ENCODE results near the gene GNPTAB. TPM values are rescaled to one million over a fixed set of nuclear protein-coding genes. Genes with fewer than 3 reads are reported as not detected.

Gene GNPTAB
- total and polyA plus RNA-seq, 2 donors (not counting 1 experiment from before 2014, with no cell fraction given): 10.4 to 79.4 TPM

- CTCF ChIA-PET: interaction anchor here (2.0 to 2.2 kb wide), 3 partner anchors 9 to 71 kb away, joined by 6 to 10 read pairs (median 7); no protein-coding TSS in a partner anchor
- Mint-ChIP-seq H3K4me1 (peaks cover 1% of the 10 kb centered on the region), H3K27ac (no peak overlapping the region), H3K27me3 (no peaks in the 10 kb centered on the region), H3K9me3 (ENCODE audit: insufficient read depth) (no peaks in the 10 kb centered on the region), H3K4me3 (no peak overlapping the region)
- H3K27ac ChIP-seq (ENCODE audit: low read length in 2 of 2): no peak overlapping the region
- TF ChIP-seq EZH2 (IDR thresholded peaks at IDR 0.05; ENCODE audit: borderline replicate concordance, insufficient read depth, low read depth, low read length, poor library complexity, severe bottlenecking) (no peak), CTCF (IDR thresholded peaks at IDR 0.05) (no peak)
- no peak for ATAC-seq (ENCODE audit: low read depth)
- H3K4me2 ChIP-seq (replicated peaks; ENCODE audit: low read depth, low read length, poor library complexity, severe bottlenecking): no peak overlapping the region
- H3K36me3 ChIP-seq (replicated peaks in 1 of 2; ENCODE audit: control extremely low read depth in 1 of 2, control insufficient read depth in 1 of 2, extremely low read depth in 1 of 2, insufficient read depth in 2 of 2, low read length in 1 of 2): peaks cover 4 to 21% of the 10 kb centered on the region in 2 experiments
- H4K20me1 ChIP-seq (ENCODE audit: control insufficient read depth, insufficient read depth, low read length, poor library complexity, severe bottlenecking): no peaks in the 10 kb centered on the region
- no peaks in the 10 kb centered on the region for H3K4me1 ChIP-seq (ENCODE audit: control insufficient read depth in 2 of 2, insufficient read depth in 2 of 2, low read length in 2 of 2)
- DNase-seq: no peak
- no peak overlapping the region for H3K4me3 ChIP-seq (ENCODE audit: control extremely low read depth in 1 of 5, extremely low read depth in 1 of 5, insufficient read depth in 1 of 5, low read depth in 2 of 5, low read length in 4 of 5)
- intact Hi-C loops (cut with micrococcal nuclease): no loop called here
- H3K9ac ChIP-seq (ENCODE audit: low read length): no peak overlapping the region
- H2AFZ ChIP-seq (ENCODE audit: insufficient read depth, low read depth, low read length, poor library complexity, severe bottlenecking): no peak overlapping the region
- no peaks in the 10 kb centered on the region for H3K79me2 ChIP-seq (ENCODE audit: control insufficient read depth, insufficient read depth, low read length)
- no CpG with 5 or more reads among the region's 2 CpGs for WGBS (ENCODE audit: insufficient coverage)
- POLR2A ChIA-PET: no interaction called here
- H3K9me3 ChIP-seq (ENCODE audit: control extremely low read depth in 1 of 3, control insufficient read depth in 2 of 3, insufficient read depth in 1 of 3, low read length in 2 of 3): no peaks in the 10 kb centered on the region
- no peaks in the 10 kb centered on the region for H3K27me3 ChIP-seq (replicated peaks in 1 of 4; ENCODE audit: control extremely low read depth in 1 of 4, control insufficient read depth in 3 of 4, insufficient read depth in 4 of 4, low read length in 3 of 4)
These were observed 62.0 kb downstream of the GNPTAB start for GRCh38 chr12:101768781-101769180.

- CTCF ChIA-PET: interaction anchor here (0.9 to 2.3 kb wide), 3 partner anchors 12 to 353 kb away, joined by 3 to 6 read pairs (median 4); no protein-coding TSS in a partner anchor
- H3K36me3 ChIP-seq (replicated peaks in 1 of 2; ENCODE audit: control extremely low read depth in 1 of 2, control insufficient read depth in 1 of 2, extremely low read depth in 1 of 2, insufficient read depth in 2 of 2, low read length in 1 of 2): peaks cover 4 to 21% of the 10 kb centered on the region in 2 experiments
These were observed 63.2 kb downstream of the GNPTAB start for GRCh38 chr12:101767537-101767936.

More at GRCh38 chr12:101767537-101767936, 63.2 kb downstream of the GNPTAB start:
- Histone ChIP-seq H3K27me3 (replicated peaks in 1 of 4; ENCODE audit: control extremely low read depth in 1 of 4, control insufficient read depth in 3 of 4, insufficient read depth in 4 of 4, low read length in 3 of 4) (no peaks in the 10 kb centered on the region), H3K4me2 (replicated peaks; ENCODE audit: low read depth, low read length, poor library complexity, severe bottlenecking) (no peak overlapping the region), H3K9ac (ENCODE audit: low read length) (no peak overlapping the region), H2AFZ (ENCODE audit: insufficient read depth, low read depth, low read length, poor library complexity, severe bottlenecking) (no peak overlapping the region), H3K79me2 (ENCODE audit: control insufficient read depth, insufficient read depth, low read length) (no peaks in the 10 kb centered on the region), H3K27ac (ENCODE audit: low read length in 2 of 2) (no peak overlapping the region), H3K9me3 (ENCODE audit: control extremely low read depth in 1 of 3, control insufficient read depth in 2 of 3, insufficient read depth in 1 of 3, low read length in 2 of 3) (no peaks in the 10 kb centered on the region), H3K4me1 (ENCODE audit: control insufficient read depth in 2 of 2, insufficient read depth in 2 of 2, low read length in 2 of 2) (no peaks in the 10 kb centered on the region), H3K4me3 (ENCODE audit: control extremely low read depth in 1 of 5, extremely low read depth in 1 of 5, insufficient read depth in 1 of 5, low read depth in 2 of 5, low read length in 4 of 5) (no peak overlapping the region), H4K20me1 (ENCODE audit: control insufficient read depth, insufficient read depth, low read length, poor library complexity, severe bottlenecking) (no peaks in the 10 kb centered on the region)
- no peaks in the 10 kb centered on the region for H3K27me3 Mint-ChIP-seq
- H3K9me3 Mint-ChIP-seq (ENCODE audit: insufficient read depth): no peaks in the 10 kb centered on the region
- peaks cover 6% of the 10 kb centered on the region for H3K4me1 Mint-ChIP-seq
- no peak overlapping the region for H3K27ac Mint-ChIP-seq
- no peak for DNase-seq
- no CpG with 5 or more reads among the region's 1 CpG for WGBS (ENCODE audit: insufficient coverage)
- intact Hi-C loops (cut with micrococcal nuclease): no loop called here
- POLR2A ChIA-PET: no interaction called here
- no peak overlapping the region for H3K4me3 Mint-ChIP-seq
- no peak for TF ChIP-seq CTCF (IDR thresholded peaks at IDR 0.05)
- TF ChIP-seq EZH2 (IDR thresholded peaks at IDR 0.05; ENCODE audit: borderline replicate concordance, insufficient read depth, low read depth, low read length, poor library complexity, severe bottlenecking): no peak
- no peak for ATAC-seq (ENCODE audit: low read depth)
